ENCODE results near the gene C6orf136. TPM values are rescaled to one million over a fixed set of nuclear protein-coding genes. Genes with fewer than 3 reads are reported as not detected.

Gene C6orf136
- total and polyA plus RNA-seq, 9 of the 15 experiments (the other 6 are each of a cell fraction or from before 2014, with no cell fraction given): 14.1 to 63.1 (median 18.4) TPM

GRCh38 chr6:30651143-30651542 is 4.2 kb downstream of the C6orf136 start:
- Histone ChIP-seq H3K36me3 (ENCODE audit: control insufficient read depth, insufficient read depth, low read length) (peaks cover 67% of the 10 kb centered on the region), H3K27ac (ENCODE audit: extremely low read depth, low read depth, low read length) (no peak overlapping the region), H3K9ac (ENCODE audit: insufficient read depth in 1 of 2, low read depth in 2 of 2, low read length in 2 of 2) (no peak overlapping the region), H3K9me1 (ENCODE audit: control insufficient read depth, insufficient read depth, low read length) (no peaks in the 10 kb centered on the region), H3K79me2 (ENCODE audit: control insufficient read depth, insufficient read depth, low read length) (peaks cover 36% of the 10 kb centered on the region), H3K27me3 (ENCODE audit: control insufficient read depth in 2 of 2, insufficient read depth in 2 of 2, low read length in 2 of 2) (no peaks in the 10 kb centered on the region), H3K4me3 (no peak overlapping the region), H3K4me2 (ENCODE audit: insufficient read depth, low read length) (no peak overlapping the region), H3K9me3 (replicated peaks; ENCODE audit: control insufficient read depth, insufficient read depth, low read depth, low read length) (no peaks in the 10 kb centered on the region), H2AFZ (ENCODE audit: low read depth, low read length) (no peak overlapping the region), H3K4me1 (replicated peaks in 1 of 2; ENCODE audit: control insufficient read depth in 2 of 2, insufficient read depth in 2 of 2, low read length in 2 of 2) (peaks cover 7 to 24% of the 10 kb centered on the region in 2 experiments), H4K20me1 (replicated peaks; ENCODE audit: control insufficient read depth, insufficient read depth, low read length) (no peaks in the 10 kb centered on the region)
- DNase-seq (ENCODE audit: extremely low read depth in 1 of 4, low spot score in 3 of 4) (no peak), FAIRE-seq (no peak), ATAC-seq (no peak)
- in situ Hi-C loops (cut with MboI) (no loop called here), intact Hi-C loops (cut with micrococcal nuclease) (no loop called here)
- BruUV-seq (replicated peaks): no TSS peak
- POLR2A ChIA-PET: interaction anchor here (1.0 to 4.4 kb wide), 6 partner anchors 8 to 80 kb away, joined by 3 to 17 read pairs (median 6); partner anchors contain the start of gene MRPS18B
- CTCF ChIA-PET (ENCODE audit: low intra/inter-chr PET ratio): interaction anchor here (0.6 kb wide), 1 partner anchor 70 kb away, joined by 3 read pairs; no protein-coding TSS in a partner anchor
- 94% methylated on average over 11 of the region's 12 CpGs for WGBS (ENCODE audit: insufficient coverage, low coverage, missing lambda C conversion rate)
- peak; percentile 2; the same call in 1 of the 2 replicates for TF ChIP-seq POLR2A (conservative IDR thresholded peaks at IDR 0.05)
- peak; percentile 67; the same call in 1 of the 2 replicates for TF ChIP-seq ZBTB33 (CRISPR knock-in tag; IDR thresholded peaks at IDR 0.05)
- TF ChIP-seq MLX (CRISPR knock-in tag; conservative IDR thresholded peaks at IDR 0.05): no peak
- no peak for TF ChIP-seq SLC30A9 (CRISPR knock-in tag; IDR thresholded peaks at IDR 0.05)
- TF ChIP-seq RBFOX2 (IDR thresholded peaks at IDR 0.05; ENCODE audit: low read depth, low read length): 0 out of 2 replicates have a peak, but pooled peaks have one; percentile 12

Measured in K562 (cell line).